Omental fat pad (tissue), 4 donors: ENCODE results near the gene HHAT. TPM values are rescaled to one million over a fixed set of nuclear protein-coding genes. Genes with fewer than 3 reads are reported as not detected.

ENCODE experiments used
- ATAC-seq: fragments of 150-250 bp; one replicate; pipeline ENCODE4 v1.9.1; 2016; ENCODE audit warnings: mild to moderate bottlenecking, moderate library complexity; ENCODE audit not compliant: low FRiP score
- DNase-seq: peaks from one replicate; pipeline ENCODE4 v3.0.0-alpha.2; 2019; ENCODE audit warnings: low spot score
- CTCF ChIP-seq, 3 donors: fragments of 450-650 bp; IDR thresholded peaks; one replicate each; pipeline ENCODE4 v1.5.1; 2016 to 2017; ENCODE audit warnings: antibody characterized with exemption in 3 of 3, mild to moderate bottlenecking in 3 of 3, moderate library complexity in 2 of 3
- total RNA-seq, 4 donors: library from RNA; depleted of rRNA; stranded (reverse); fragments of >200 nt; gene quantifications; one replicate each; pipeline ENCODE4 v1.1.0, GENCODE V29; 2016

Gene HHAT
- total RNA-seq, 4 donors from 2014 or later: 3.4 to 7.8 (median 4.6) TPM

GRCh38 chr1:210313046-210313595 lies 15.6 kb upstream of the HHAT start:
- ATAC-seq (no peak), DNase-seq (no peak)
- no peak for TF ChIP-seq CTCF (IDR thresholded peaks at IDR 0.05)

- TF ChIP-seq CTCF (IDR thresholded peaks at IDR 0.05): no peak
- ATAC-seq: no peak
- no peak for DNase-seq
Observed at GRCh38 chr1:210313921-210314320, 14.8 kb upstream of the HHAT start.

- TF ChIP-seq CTCF (IDR thresholded peaks at IDR 0.05): no peak
- no peak for DNase-seq
- no peak for ATAC-seq
Observed at GRCh38 chr1:210315529-210315928, 13.2 kb upstream of the HHAT start.

- ATAC-seq: no peak
- TF ChIP-seq CTCF (IDR thresholded peaks at IDR 0.05): no peak
- no peak for DNase-seq
Observed at GRCh38 chr1:210321131-210321530, 7.6 kb upstream of the HHAT start.

GRCh38 chr1:210321552-210321951 lies 7.2 kb upstream of the HHAT start:
- ATAC-seq: no peak
- TF ChIP-seq CTCF (IDR thresholded peaks at IDR 0.05): no peak

GRCh38 chr1:210323957-210324356 lies 4.7 kb upstream of the HHAT start:
- TF ChIP-seq CTCF (IDR thresholded peaks at IDR 0.05): no peak
- ATAC-seq (no peak), DNase-seq (no peak)

More at GRCh38 chr1:210321552-210321951, 7.2 kb upstream of the HHAT start:
- no peak for DNase-seq

GRCh38 chr1:210325026-210325670 lies 3.6 kb upstream of the HHAT start:
- no peak for DNase-seq
- ATAC-seq: no peak
- no peak for TF ChIP-seq CTCF (IDR thresholded peaks at IDR 0.05)
